ENCODE data around the gene PARVB. TPM values are rescaled to one million over a fixed set of nuclear protein-coding genes. Genes with fewer than 3 reads are reported as not detected.

Gene PARVB
- total and polyA plus RNA-seq, 9 of the 15 experiments (the other 6 are each of a cell fraction or from before 2014, with no cell fraction given) = 1.1 to 59.2 (median 29.2) TPM

- POLR2A ChIA-PET = interaction anchor here (0.5 to 0.6 kb wide), 3 partner anchors 8 to 16 kb away, joined by 3 to 4 read pairs (median 3); no protein-coding TSS in a partner anchor
- Histone ChIP-seq H3K79me2 (ENCODE audit: control insufficient read depth, insufficient read depth, low read length) (no peaks in the 10 kb centered on the region), H3K9me3 (replicated peaks; ENCODE audit: control insufficient read depth, insufficient read depth, low read depth, low read length) (no peaks in the 10 kb centered on the region), H3K27ac (ENCODE audit: extremely low read depth, low read depth, low read length) (no peak overlapping the region), H3K36me3 (ENCODE audit: control insufficient read depth, insufficient read depth, low read length) (no peaks in the 10 kb centered on the region), H3K4me2 (ENCODE audit: insufficient read depth, low read length) (no peak overlapping the region), H3K9ac (ENCODE audit: insufficient read depth in 1 of 2, low read depth in 2 of 2, low read length in 2 of 2) (no peak overlapping the region), H3K27me3 (ENCODE audit: control insufficient read depth in 2 of 2, insufficient read depth in 2 of 2, low read length in 2 of 2) (peaks cover 0 to 4% of the 10 kb centered on the region in 2 experiments; a peak in 1 of 5 replicates), H2AFZ (ENCODE audit: low read depth, low read length) (no peak overlapping the region), H3K4me3 (no peak overlapping the region), H3K4me1 (replicated peaks in 1 of 2; ENCODE audit: control insufficient read depth in 2 of 2, insufficient read depth in 2 of 2, low read length in 2 of 2) (peaks cover 0 to 14% of the 10 kb centered on the region in 2 experiments; a peak in 2 of 5 replicates), H4K20me1 (replicated peaks; ENCODE audit: control insufficient read depth, insufficient read depth, low read length) (no peaks in the 10 kb centered on the region; the same call in 1 of the 2 replicates), H3K9me1 (ENCODE audit: control insufficient read depth, insufficient read depth, low read length) (no peaks in the 10 kb centered on the region)
- DNase-seq (ENCODE audit: extremely low read depth in 1 of 4, low spot score in 3 of 4) (no peak), FAIRE-seq (no peak), ATAC-seq (no peak)
- 0% methylated on average over 8 of the region's 9 CpGs for WGBS (ENCODE audit: insufficient coverage, low coverage, missing lambda C conversion rate)
- TF ChIP-seq NCOA4 (IDR thresholded peaks at IDR 0.05; ENCODE audit: partially characterized antibody) = no peak
- no peak for TF ChIP-seq GTF2F1 (IDR thresholded peaks at IDR 0.05; ENCODE audit: low read depth, low read length)
- no peak for TF ChIP-seq FOXJ3 (CRISPR knock-in tag; IDR thresholded peaks at IDR 0.05)
- TF ChIP-seq TEAD1 (CRISPR knock-in tag; IDR thresholded peaks at IDR 0.05) = no peak
- in situ Hi-C loops (cut with MboI) (no loop called here), intact Hi-C loops (cut with micrococcal nuclease) (no loop called here)
- BruUV-seq (replicated peaks) = no TSS peak
- CTCF ChIA-PET (ENCODE audit: low intra/inter-chr PET ratio) = no interaction called here
These were observed 172.1 kb downstream of the PARVB start for GRCh38 chr22:44196241-44196640.

GRCh38 chr22:44196731-44197131 lies 172.6 kb downstream of the PARVB start:
- H3K9me3 ChIP-seq (replicated peaks; ENCODE audit: control insufficient read depth, insufficient read depth, low read depth, low read length) = no peaks in the 10 kb centered on the region
- H3K27ac ChIP-seq (ENCODE audit: extremely low read depth, low read depth, low read length) = no peak overlapping the region
- H3K9ac ChIP-seq (ENCODE audit: insufficient read depth in 1 of 2, low read depth in 2 of 2, low read length in 2 of 2) = no peak overlapping the region
- H3K4me1 ChIP-seq (replicated peaks in 1 of 2; ENCODE audit: control insufficient read depth in 2 of 2, insufficient read depth in 2 of 2, low read length in 2 of 2) = peaks cover 0 to 14% of the 10 kb centered on the region in 2 experiments; a peak in 2 of 5 replicates
- ATAC-seq (no peak), FAIRE-seq (no peak), DNase-seq (ENCODE audit: extremely low read depth in 1 of 4, low spot score in 3 of 4) (no peak)
- no peaks in the 10 kb centered on the region for H3K36me3 ChIP-seq (ENCODE audit: control insufficient read depth, insufficient read depth, low read length)
- H3K4me2 ChIP-seq (ENCODE audit: insufficient read depth, low read length) = no peak overlapping the region
- POLR2A ChIA-PET = interaction anchor here (0.6 kb wide), 1 partner anchor 8 kb away, joined by 4 read pairs; no protein-coding TSS in a partner anchor
- H4K20me1 ChIP-seq (replicated peaks; ENCODE audit: control insufficient read depth, insufficient read depth, low read length) = no peaks in the 10 kb centered on the region; the same call in 1 of the 2 replicates
- no peak overlapping the region for H2AFZ ChIP-seq (ENCODE audit: low read depth, low read length)
- no peaks in the 10 kb centered on the region for H3K9me1 ChIP-seq (ENCODE audit: control insufficient read depth, insufficient read depth, low read length)
- intact Hi-C loops (cut with micrococcal nuclease) = no loop called here
- no peaks in the 10 kb centered on the region for H3K79me2 ChIP-seq (ENCODE audit: control insufficient read depth, insufficient read depth, low read length)
- in situ Hi-C loops (cut with MboI) = no loop called here
- no peak overlapping the region for H3K4me3 ChIP-seq
- TF ChIP-seq POLR2AphosphoS2 (IDR thresholded peaks at IDR 0.05; ENCODE audit: low read length) (no peak), MAZ (CRISPR knock-in tag; conservative IDR thresholded peaks at IDR 0.05 in 1 of 2, IDR thresholded peaks at IDR 0.05 in 1 of 2) (no peak), ETV5 (CRISPR knock-in tag; IDR thresholded peaks at IDR 0.05; ENCODE audit: low read depth) (no peak), TEAD2 (tag; IDR thresholded peaks at IDR 0.05) (no peak), DEAF1 (CRISPR knock-in tag; IDR thresholded peaks at IDR 0.05) (no peak), ZNF740 (CRISPR knock-in tag; IDR thresholded peaks at IDR 0.05) (no peak), ZNF740 (tag; IDR thresholded peaks at IDR 0.05) (no peak), MTF1 (CRISPR knock-in tag; IDR thresholded peaks at IDR 0.05; ENCODE audit: borderline replicate concordance) (no peak)
- CTCF ChIA-PET (ENCODE audit: low intra/inter-chr PET ratio) = no interaction called here
- H3K27me3 ChIP-seq (ENCODE audit: control insufficient read depth in 2 of 2, insufficient read depth in 2 of 2, low read length in 2 of 2) = peaks cover 0 to 9% of the 10 kb centered on the region in 2 experiments; a peak in 1 of 5 replicates
- whole genome bisulfite sequencing (ENCODE audit: insufficient coverage, low coverage, missing lambda C conversion rate) = 0% methylated on average over 8 of the region's 10 CpGs
- no TSS peak for BruUV-seq (replicated peaks)
